Measurements from ENCODE around the gene CRMP1. TPM values are rescaled to one million over a fixed set of nuclear protein-coding genes. Genes with fewer than 3 reads are reported as not detected.

CRMP1 gene
- total RNA-seq, 1 donor from 2014 or later, result 15.4 TPM

DNA sequence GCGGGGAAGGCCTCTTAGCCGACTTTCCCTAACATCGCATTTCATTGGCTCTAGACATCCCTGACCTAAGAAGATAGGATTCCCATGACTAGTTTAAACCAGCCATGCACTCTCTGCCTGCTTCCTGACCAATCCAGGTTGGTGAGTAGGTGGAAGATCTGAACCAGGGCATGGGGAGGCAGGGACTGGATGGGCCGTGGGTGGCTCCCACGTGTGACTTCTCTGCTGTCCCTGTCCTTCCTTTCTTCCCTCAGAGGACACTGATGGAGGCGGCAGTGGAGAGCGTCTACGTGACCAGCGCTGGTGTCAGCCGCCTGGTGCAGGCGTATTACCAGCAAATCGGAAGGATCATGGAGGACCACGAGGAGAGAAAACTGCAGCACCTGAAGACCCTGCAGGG lies 91.2 kb downstream of the CRMP1 start:
- Histone ChIP-seq H3K36me3 (ENCODE audit: control insufficient read depth, insufficient read depth, low read length) (peaks cover 2% of the 10 kb centered on the region), H3K27me3 (ENCODE audit: control insufficient read depth, insufficient read depth, low read length) (no peaks in the 10 kb centered on the region), H3K4me3 (ENCODE audit: low read depth, low read length) (no peak overlapping the region)
- TF ChIP-seq, protein P1, sequence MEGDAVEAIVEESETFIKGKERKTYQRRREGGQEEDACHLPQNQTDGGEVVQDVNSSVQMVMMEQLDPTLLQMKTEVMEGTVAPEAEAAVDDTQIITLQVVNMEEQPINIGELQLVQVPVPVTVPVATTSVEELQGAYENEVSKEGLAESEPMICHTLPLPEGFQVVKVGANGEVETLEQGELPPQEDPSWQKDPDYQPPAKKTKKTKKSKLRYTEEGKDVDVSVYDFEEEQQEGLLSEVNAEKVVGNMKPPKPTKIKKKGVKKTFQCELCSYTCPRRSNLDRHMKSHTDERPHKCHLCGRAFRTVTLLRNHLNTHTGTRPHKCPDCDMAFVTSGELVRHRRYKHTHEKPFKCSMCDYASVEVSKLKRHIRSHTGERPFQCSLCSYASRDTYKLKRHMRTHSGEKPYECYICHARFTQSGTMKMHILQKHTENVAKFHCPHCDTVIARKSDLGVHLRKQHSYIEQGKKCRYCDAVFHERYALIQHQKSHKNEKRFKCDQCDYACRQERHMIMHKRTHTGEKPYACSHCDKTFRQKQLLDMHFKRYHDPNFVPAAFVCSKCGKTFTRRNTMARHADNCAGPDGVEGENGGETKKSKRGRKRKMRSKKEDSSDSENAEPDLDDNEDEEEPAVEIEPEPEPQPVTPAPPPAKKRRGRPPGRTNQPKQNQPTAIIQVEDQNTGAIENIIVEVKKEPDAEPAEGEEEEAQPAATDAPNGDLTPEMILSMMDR (IDR thresholded peaks at IDR 0.05; ENCODE audit: insufficient read depth, low read length, poor library complexity, severe bottlenecking), result no peak
- DNase-seq (ENCODE audit: low read depth), result no peak

DNA sequence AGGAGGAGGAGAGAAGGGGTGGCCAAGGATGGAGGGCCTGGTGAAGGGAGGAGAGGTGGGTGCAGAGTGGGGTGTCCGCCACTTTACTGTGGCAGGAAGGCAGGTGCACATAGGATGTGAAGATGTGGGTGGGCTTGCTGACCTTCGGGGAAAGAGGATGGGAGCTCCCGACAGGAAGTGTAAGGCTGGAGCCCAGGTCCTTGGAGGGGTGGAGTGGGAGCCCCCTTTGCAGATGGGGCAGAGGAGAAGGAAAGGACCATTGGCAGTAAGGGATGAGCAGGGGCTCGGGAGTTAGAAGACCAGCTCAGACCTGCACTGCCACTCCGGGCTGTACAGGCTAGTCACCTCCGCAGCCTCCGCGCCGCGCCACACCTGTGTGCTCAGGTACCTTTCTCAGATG lies 92.4 kb downstream of the CRMP1 start:
- peaks cover 2% of the 10 kb centered on the region for H3K36me3 ChIP-seq (ENCODE audit: control insufficient read depth, insufficient read depth, low read length)
- TF ChIP-seq, protein P1 (IDR thresholded peaks at IDR 0.05; ENCODE audit: insufficient read depth, low read length, poor library complexity, severe bottlenecking), result no peak

DNA sequence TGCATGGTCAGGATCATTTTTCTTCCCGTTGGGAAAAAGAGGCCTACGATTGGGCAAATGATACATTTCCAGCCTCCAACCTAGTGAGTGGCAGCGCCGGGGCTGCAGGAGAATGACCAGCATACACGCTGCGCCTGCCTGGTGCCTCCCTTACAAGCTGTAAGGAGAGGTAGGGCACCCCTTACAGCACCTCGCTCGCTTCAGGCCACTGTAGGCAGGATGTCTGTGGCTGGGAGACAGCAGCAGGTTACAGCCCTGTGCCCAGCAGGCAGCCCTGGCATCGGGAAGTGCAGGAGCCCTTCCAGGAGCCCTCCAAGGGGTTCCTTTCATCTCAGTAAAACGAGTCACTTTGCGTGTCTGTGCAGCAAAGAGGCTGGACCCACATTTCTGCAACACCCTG lies 93.5 kb downstream of the CRMP1 start:
- TF ChIP-seq, protein P1 (IDR thresholded peaks at IDR 0.05; ENCODE audit: insufficient read depth, low read length, poor library complexity, severe bottlenecking), result no peak
- H3K27me3 ChIP-seq (ENCODE audit: control insufficient read depth, insufficient read depth, low read length), result no peaks in the 10 kb centered on the region
- H3K4me3 ChIP-seq (ENCODE audit: low read depth, low read length), result no peak overlapping the region
- no peak for DNase-seq (ENCODE audit: low read depth)
- H3K36me3 ChIP-seq (ENCODE audit: control insufficient read depth, insufficient read depth, low read length), result peaks cover 2% of the 10 kb centered on the region

More for the DNA sequence above, 92.4 kb downstream of the CRMP1 start:
- Histone ChIP-seq H3K27me3 (ENCODE audit: control insufficient read depth, insufficient read depth, low read length) (no peaks in the 10 kb centered on the region), H3K4me3 (ENCODE audit: low read depth, low read length) (no peak overlapping the region)
- DNase-seq (ENCODE audit: low read depth), result no peak

DNA sequence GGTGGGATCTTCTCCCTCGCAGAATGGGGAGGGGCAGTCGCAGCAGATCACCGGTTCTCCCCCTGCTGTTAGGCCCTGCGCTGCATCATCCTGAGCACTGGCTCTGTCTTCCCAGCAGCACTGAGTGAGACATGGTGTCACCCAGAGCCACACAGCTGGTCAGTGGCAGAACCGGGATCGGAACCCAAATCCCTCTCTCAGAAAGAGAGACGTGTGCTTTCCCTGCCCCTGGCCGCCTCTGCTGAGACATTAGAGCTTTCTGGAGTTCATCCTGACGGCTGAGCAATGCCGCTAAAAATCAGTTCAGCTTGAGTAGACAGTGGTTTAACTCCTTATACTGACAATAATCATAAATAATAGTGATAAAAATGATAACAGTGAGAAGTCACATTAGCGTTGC lies 93.9 kb downstream of the CRMP1 start:
- no peak for DNase-seq (ENCODE audit: low read depth)
- Histone ChIP-seq H3K36me3 (ENCODE audit: control insufficient read depth, insufficient read depth, low read length) (peaks cover 2% of the 10 kb centered on the region), H3K27me3 (ENCODE audit: control insufficient read depth, insufficient read depth, low read length) (no peaks in the 10 kb centered on the region), H3K4me3 (ENCODE audit: low read depth, low read length) (no peak overlapping the region)
- TF ChIP-seq, protein P1 (IDR thresholded peaks at IDR 0.05; ENCODE audit: insufficient read depth, low read length, poor library complexity, severe bottlenecking), result no peak

DNA sequence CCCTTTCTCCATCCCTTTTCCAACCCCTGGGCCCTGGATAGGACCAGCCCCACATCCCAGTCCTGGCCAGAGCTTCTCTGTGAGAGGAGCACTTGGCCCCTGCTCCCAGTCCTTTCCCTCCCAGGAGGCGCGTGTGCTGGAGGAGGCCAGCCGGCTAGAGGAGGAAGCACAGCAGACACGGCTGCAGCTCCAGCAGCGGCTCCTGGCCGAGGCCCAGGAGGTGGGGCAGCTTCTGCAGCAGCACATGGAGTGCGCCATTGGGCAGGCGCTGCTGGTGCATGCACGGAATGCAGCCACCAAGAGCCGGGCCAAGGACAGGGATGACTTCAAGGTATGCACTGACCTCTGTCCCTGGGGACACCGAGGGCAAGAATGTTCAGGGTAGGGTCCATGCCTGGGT lies 94.4 kb downstream of the CRMP1 start:
- no peak for DNase-seq (ENCODE audit: low read depth)
- H3K27me3 ChIP-seq (ENCODE audit: control insufficient read depth, insufficient read depth, low read length), result no peaks in the 10 kb centered on the region
- TF ChIP-seq, protein P1 (IDR thresholded peaks at IDR 0.05; ENCODE audit: insufficient read depth, low read length, poor library complexity, severe bottlenecking), result no peak
- peaks cover 3% of the 10 kb centered on the region for H3K36me3 ChIP-seq (ENCODE audit: control insufficient read depth, insufficient read depth, low read length)
- H3K4me3 ChIP-seq (ENCODE audit: low read depth, low read length), result no peak overlapping the region

DNA sequence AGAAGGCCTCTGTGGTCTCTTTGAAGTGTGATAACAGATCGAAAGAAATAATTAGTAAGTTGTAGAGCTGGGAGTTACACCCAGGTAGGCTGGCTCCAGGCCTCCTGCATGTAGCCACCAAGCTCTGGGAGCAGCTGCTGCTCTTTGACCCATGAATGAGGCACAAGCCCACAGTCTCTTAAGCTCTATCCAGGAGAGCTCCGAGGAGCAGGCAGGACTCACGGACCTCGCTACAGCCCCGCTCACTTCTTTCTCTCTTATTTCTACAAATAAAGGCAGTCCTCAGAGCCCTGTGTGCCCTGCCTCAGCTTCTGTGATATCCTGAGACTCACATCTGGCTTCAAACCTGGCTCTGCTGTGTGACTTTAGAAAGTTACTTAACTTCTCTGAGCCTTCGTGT lies 95.0 kb downstream of the CRMP1 start:
- DNase-seq (ENCODE audit: low read depth), result no peak
- H3K4me3 ChIP-seq (ENCODE audit: low read depth, low read length), result no peak overlapping the region
- H3K36me3 ChIP-seq (ENCODE audit: control insufficient read depth, insufficient read depth, low read length), result peaks cover 4% of the 10 kb centered on the region
- no peaks in the 10 kb centered on the region for H3K27me3 ChIP-seq (ENCODE audit: control insufficient read depth, insufficient read depth, low read length)
- TF ChIP-seq, protein P1 (IDR thresholded peaks at IDR 0.05; ENCODE audit: insufficient read depth, low read length, poor library complexity, severe bottlenecking), result no peak
